Liver (tissue), 3 donors: ENCODE results near the gene STX7.

Source experiments
- CTCF ChIP-seq: fragments of 150-350 bp; IDR thresholded peaks from 2 replicates; pipeline ENCODE4 v1.5.1; 2017; ENCODE audit warnings: improper control_type of control experiment, low read depth, low read length; ENCODE audit not compliant: missing input control
- GABPA ChIP-seq, 2 donors: IDR thresholded peaks in 1 of 2; conservative IDR thresholded peaks in 1 of 2; 2 replicates each; pipeline ENCODE4 v1.6.1; 2016; ENCODE audit warnings: antibody characterized with exemption in 2 of 2, mild to moderate bottlenecking in 1 of 2, moderate library complexity in 1 of 2
- NR2F2 ChIP-seq: IDR thresholded peaks from 2 replicates; pipeline ENCODE4 v1.6.1; 2016; ENCODE audit warnings: antibody characterized with exemption
- TF ChIP-seq, protein P1 (sequence below): IDR thresholded peaks from 2 replicates; pipeline ENCODE4 v1.6.1; 2016; ENCODE audit warnings: antibody characterized with exemption, mild to moderate bottlenecking
- donor health status: healthy.
- donor health status: healthy.

- TF ChIP-seq NR2F2 (no peak), CTCF (no peak), GABPA (IDR thresholded peaks at IDR 0.05 in 1 of 2, conservative IDR thresholded peaks at IDR 0.05 in 1 of 2) (no peak)
- TF ChIP-seq, protein P1, sequence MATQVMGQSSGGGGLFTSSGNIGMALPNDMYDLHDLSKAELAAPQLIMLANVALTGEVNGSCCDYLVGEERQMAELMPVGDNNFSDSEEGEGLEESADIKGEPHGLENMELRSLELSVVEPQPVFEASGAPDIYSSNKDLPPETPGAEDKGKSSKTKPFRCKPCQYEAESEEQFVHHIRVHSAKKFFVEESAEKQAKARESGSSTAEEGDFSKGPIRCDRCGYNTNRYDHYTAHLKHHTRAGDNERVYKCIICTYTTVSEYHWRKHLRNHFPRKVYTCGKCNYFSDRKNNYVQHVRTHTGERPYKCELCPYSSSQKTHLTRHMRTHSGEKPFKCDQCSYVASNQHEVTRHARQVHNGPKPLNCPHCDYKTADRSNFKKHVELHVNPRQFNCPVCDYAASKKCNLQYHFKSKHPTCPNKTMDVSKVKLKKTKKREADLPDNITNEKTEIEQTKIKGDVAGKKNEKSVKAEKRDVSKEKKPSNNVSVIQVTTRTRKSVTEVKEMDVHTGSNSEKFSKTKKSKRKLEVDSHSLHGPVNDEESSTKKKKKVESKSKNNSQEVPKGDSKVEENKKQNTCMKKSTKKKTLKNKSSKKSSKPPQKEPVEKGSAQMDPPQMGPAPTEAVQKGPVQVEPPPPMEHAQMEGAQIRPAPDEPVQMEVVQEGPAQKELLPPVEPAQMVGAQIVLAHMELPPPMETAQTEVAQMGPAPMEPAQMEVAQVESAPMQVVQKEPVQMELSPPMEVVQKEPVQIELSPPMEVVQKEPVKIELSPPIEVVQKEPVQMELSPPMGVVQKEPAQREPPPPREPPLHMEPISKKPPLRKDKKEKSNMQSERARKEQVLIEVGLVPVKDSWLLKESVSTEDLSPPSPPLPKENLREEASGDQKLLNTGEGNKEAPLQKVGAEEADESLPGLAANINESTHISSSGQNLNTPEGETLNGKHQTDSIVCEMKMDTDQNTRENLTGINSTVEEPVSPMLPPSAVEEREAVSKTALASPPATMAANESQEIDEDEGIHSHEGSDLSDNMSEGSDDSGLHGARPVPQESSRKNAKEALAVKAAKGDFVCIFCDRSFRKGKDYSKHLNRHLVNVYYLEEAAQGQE, result no peak
These were observed 13.2 kb downstream of the STX7 start for GRCh38 chr6:132499757-132500156.
